ENCODE measurements around the gene DDX24.

DNA sequence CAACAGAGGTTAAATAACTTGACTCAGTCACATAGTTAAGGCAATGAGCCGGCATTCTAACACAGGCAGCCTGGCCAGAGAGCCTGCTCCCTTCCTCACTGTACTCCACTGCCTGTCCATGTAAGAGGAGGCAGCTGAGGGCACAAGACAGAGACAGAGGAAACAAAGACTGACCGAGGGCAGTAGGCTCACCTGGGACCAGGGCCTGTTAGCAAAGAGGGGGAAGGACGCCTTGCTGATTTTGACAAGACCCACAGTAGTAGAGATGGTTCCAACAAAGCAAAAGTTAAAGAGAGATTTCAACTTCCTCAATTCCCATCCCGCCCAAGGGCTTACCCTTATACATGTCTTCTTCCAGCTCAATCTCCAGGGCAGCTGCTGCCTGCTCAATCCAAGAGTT lies 28.3 kb downstream of the DDX24 start:
- TF ChIP-seq, protein P1, sequence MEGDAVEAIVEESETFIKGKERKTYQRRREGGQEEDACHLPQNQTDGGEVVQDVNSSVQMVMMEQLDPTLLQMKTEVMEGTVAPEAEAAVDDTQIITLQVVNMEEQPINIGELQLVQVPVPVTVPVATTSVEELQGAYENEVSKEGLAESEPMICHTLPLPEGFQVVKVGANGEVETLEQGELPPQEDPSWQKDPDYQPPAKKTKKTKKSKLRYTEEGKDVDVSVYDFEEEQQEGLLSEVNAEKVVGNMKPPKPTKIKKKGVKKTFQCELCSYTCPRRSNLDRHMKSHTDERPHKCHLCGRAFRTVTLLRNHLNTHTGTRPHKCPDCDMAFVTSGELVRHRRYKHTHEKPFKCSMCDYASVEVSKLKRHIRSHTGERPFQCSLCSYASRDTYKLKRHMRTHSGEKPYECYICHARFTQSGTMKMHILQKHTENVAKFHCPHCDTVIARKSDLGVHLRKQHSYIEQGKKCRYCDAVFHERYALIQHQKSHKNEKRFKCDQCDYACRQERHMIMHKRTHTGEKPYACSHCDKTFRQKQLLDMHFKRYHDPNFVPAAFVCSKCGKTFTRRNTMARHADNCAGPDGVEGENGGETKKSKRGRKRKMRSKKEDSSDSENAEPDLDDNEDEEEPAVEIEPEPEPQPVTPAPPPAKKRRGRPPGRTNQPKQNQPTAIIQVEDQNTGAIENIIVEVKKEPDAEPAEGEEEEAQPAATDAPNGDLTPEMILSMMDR (IDR thresholded peaks at IDR 0.05): no peak
- TF ChIP-seq ZFX (IDR thresholded peaks at IDR 0.05; ENCODE audit: borderline replicate concordance): no peak
